ENCODE results near the gene PVALEF. TPM values are rescaled to one million over a fixed set of nuclear protein-coding genes. Genes with fewer than 3 reads are reported as not detected.

Gene PVALEF
- total and polyA plus RNA-seq, 2 of the 13 experiments (the other 11 are each of a cell fraction or from before 2014, with no cell fraction given), result 0.18 TPM

GRCh38 chr17:81171941-81172340 lies 6.6 kb downstream of the PVALEF start (continued):
- peak; percentile 79; the same call in 1 of the 2 replicates for TF ChIP-seq TFAP4 (IDR thresholded peaks at IDR 0.05; ENCODE audit: borderline replicate concordance, low read depth)
- no peak for TF ChIP-seq SOX6 (IDR thresholded peaks at IDR 0.05)
- TF ChIP-seq SOX6 (CRISPR knock-in tag; IDR thresholded peaks at IDR 0.05), result peak; percentile 40
- no peak for TF ChIP-seq ATAD3A (CRISPR knock-in tag; IDR thresholded peaks at IDR 0.05)
- no peak for TF ChIP-seq ZNF652 (CRISPR knock-in tag; IDR thresholded peaks at IDR 0.05; ENCODE audit: borderline replicate concordance, low read depth)
- TF ChIP-seq ZNF225 (CRISPR knock-in tag; IDR thresholded peaks at IDR 0.05), result no peak
- TF ChIP-seq SAP130 (CRISPR knock-in tag; IDR thresholded peaks at IDR 0.05; ENCODE audit: low read depth), result 0 out of 2 replicates have a peak, but pooled peaks have one; percentile 33
- peak; percentile 34; the same call in 1 of the 2 replicates for TF ChIP-seq SALL1 (CRISPR knock-in tag; IDR thresholded peaks at IDR 0.05)
- no peak for TF ChIP-seq ZNF275 (CRISPR knock-in tag; IDR thresholded peaks at IDR 0.05; ENCODE audit: borderline replicate concordance)
- peak; percentile 66 for TF ChIP-seq SOX5 (CRISPR knock-in tag; IDR thresholded peaks at IDR 0.05; ENCODE audit: borderline replicate concordance)
- peak; percentile 63 for TF ChIP-seq TEAD3 (CRISPR knock-in tag; optimal IDR thresholded peaks at IDR 0.05; ENCODE audit: borderline replicate concordance)
- TF ChIP-seq ZNF317 (CRISPR knock-in tag; IDR thresholded peaks at IDR 0.05), result no peak
- 0 out of 2 replicates have a peak, but pooled peaks have one; percentile 21 for TF ChIP-seq ZNF710 (CRISPR knock-in tag; IDR thresholded peaks at IDR 0.05; ENCODE audit: borderline replicate concordance)
- peak; percentile 27; the same call in 1 of the 2 replicates for TF ChIP-seq CCDC6 (CRISPR knock-in tag; IDR thresholded peaks at IDR 0.05)
- no peak for TF ChIP-seq ZBTB43 (CRISPR knock-in tag; conservative IDR thresholded peaks at IDR 0.05)
- no peak for TF ChIP-seq AGO2 (optimal IDR thresholded peaks at IDR 0.05; ENCODE audit: low read depth, low read length)
- no peak for TF ChIP-seq ZNF484 (CRISPR knock-in tag; IDR thresholded peaks at IDR 0.05; ENCODE audit: borderline replicate concordance, low read depth)
- no peak for TF ChIP-seq SOX13 (IDR thresholded peaks at IDR 0.05)
- peak in 1 of 2 experiments; percentile 55; a peak in 1 of 4 replicates for TF ChIP-seq SOX13 (CRISPR knock-in tag; conservative IDR thresholded peaks at IDR 0.05 in 1 of 2, IDR thresholded peaks at IDR 0.05 in 1 of 2)
- TF ChIP-seq YEATS2 (CRISPR knock-in tag; IDR thresholded peaks at IDR 0.05; ENCODE audit: borderline replicate concordance), result no peak
- no peak for TF ChIP-seq EHMT2 (IDR thresholded peaks at IDR 0.05; ENCODE audit: borderline replicate concordance, low read depth, low read length)
